SW 1271 (cell line): ENCODE data around the gene IQSEC1.

ENCODE experiments used
- DNase-seq, 2 experiments: peaks; one replicate each; lab custom pipeline; 2025; lab: John Stamatoyannopoulos, UW

IQSEC1 gene

GRCh38 chr3:13107661-13108060 is 34.4 kb upstream of the IQSEC1 start:
- no peak for DNase-seq

GRCh38 chr3:13106308-13107001 is 33.2 kb upstream of the IQSEC1 start:
- DNase-seq, result no peak

- peak in 1 of 2 experiments; percentile 8 for DNase-seq
Measured at GRCh38 chr3:13105896-13106250, 32.6 kb upstream of the IQSEC1 start.

- no peak for DNase-seq
Measured at GRCh38 chr3:13105181-13105895, 32.1 kb upstream of the IQSEC1 start.

GRCh38 chr3:13104511-13104910 is 31.3 kb upstream of the IQSEC1 start:
- DNase-seq, result no peak

- no peak for DNase-seq
Measured at GRCh38 chr3:13103416-13104058, 30.3 kb upstream of the IQSEC1 start.

GRCh38 chr3:13102386-13103345 is 29.4 kb upstream of the IQSEC1 start:
- DNase-seq, result no peak

GRCh38 chr3:13099707-13100106 is 26.5 kb upstream of the IQSEC1 start:
- no peak for DNase-seq

GRCh38 chr3:13098192-13098988 is 25.2 kb upstream of the IQSEC1 start:
- DNase-seq, result no peak

GRCh38 chr3:13096356-13096755 is 23.1 kb upstream of the IQSEC1 start:
- no peak for DNase-seq

GRCh38 chr3:13095408-13095937 is 22.2 kb upstream of the IQSEC1 start:
- DNase-seq, result no peak

GRCh38 chr3:13093687-13094086 is 20.5 kb upstream of the IQSEC1 start:
- DNase-seq, result no peak

- no peak for DNase-seq
Measured at GRCh38 chr3:13092621-13093617, 19.7 kb upstream of the IQSEC1 start.

- DNase-seq, result peak; percentile 32 to 68
Measured at GRCh38 chr3:13091898-13092611, 18.8 kb upstream of the IQSEC1 start.

GRCh38 chr3:13088028-13089006 is 15.1 kb upstream of the IQSEC1 start:
- DNase-seq, result no peak

- DNase-seq, result no peak
Measured at GRCh38 chr3:13087320-13087990, 14.2 kb upstream of the IQSEC1 start.

GRCh38 chr3:13086531-13086981 is 13.3 kb upstream of the IQSEC1 start:
- no peak for DNase-seq
